ENCODE results near the gene CCR4.
"Not testable (repeated sequence)": the region's sequence is repeated elsewhere in the genome, so short reads cannot be mapped to it uniquely, and the experiment has no call there.

Gene CCR4

GRCh38 chr3:32968166-32968919, 16.9 kb downstream of the CCR4 start:
- no peak for TF ChIP-seq CTCF (IDR thresholded peaks at IDR 0.05; ENCODE audit: extremely low read depth, missing control alignments)
- no peak for DNase-seq (ENCODE audit: low spot score)

GRCh38 chr3:32968920-32969389, 17.5 kb downstream of the CCR4 start:
- no peak for TF ChIP-seq CTCF (IDR thresholded peaks at IDR 0.05; ENCODE audit: extremely low read depth, missing control alignments)
- DNase-seq (ENCODE audit: low spot score), result no peak

- no peak for DNase-seq (ENCODE audit: low spot score)
Measured at GRCh38 chr3:32969656-32970055, 18.2 kb downstream of the CCR4 start.

GRCh38 chr3:32971291-32971690, 19.8 kb downstream of the CCR4 start:
- not testable (repeated sequence) for DNase-seq (ENCODE audit: low spot score)

More at GRCh38 chr3:32969656-32970055, 18.2 kb downstream of the CCR4 start:
- no peak for TF ChIP-seq CTCF (IDR thresholded peaks at IDR 0.05; ENCODE audit: extremely low read depth, missing control alignments)

GRCh38 chr3:32972482-32973146, 21.2 kb downstream of the CCR4 start:
- no peak for DNase-seq (ENCODE audit: low spot score)
- TF ChIP-seq CTCF (IDR thresholded peaks at IDR 0.05; ENCODE audit: extremely low read depth, missing control alignments), result no peak

- peak; percentile 37 for DNase-seq (ENCODE audit: low spot score)
- no peak for TF ChIP-seq CTCF (IDR thresholded peaks at IDR 0.05; ENCODE audit: extremely low read depth, missing control alignments)
Measured at GRCh38 chr3:32973982-32974381, 22.5 kb downstream of the CCR4 start.

- no peak for TF ChIP-seq CTCF (IDR thresholded peaks at IDR 0.05; ENCODE audit: extremely low read depth, missing control alignments)
- no peak for DNase-seq (ENCODE audit: low spot score)
Measured at GRCh38 chr3:32975891-32976595, 24.6 kb downstream of the CCR4 start.

Data from GM20000 (cell line).